GM18502 (cell line): ENCODE data around the gene ZP1.

Experiments
- ATAC-seq: cut with Tn5 transposase; IDR thresholded peaks from one replicate; pipeline ENCODE4 v1.9.1; 2021; ENCODE audit warnings: mild to moderate bottlenecking; ENCODE audit not compliant: unreplicated experiment, poor library complexity

The ZP1 gene

GRCh38 chr11:60857378-60858232 lies 9.7 kb upstream of the ZP1 start:
- ATAC-seq, result no peak

DNA sequence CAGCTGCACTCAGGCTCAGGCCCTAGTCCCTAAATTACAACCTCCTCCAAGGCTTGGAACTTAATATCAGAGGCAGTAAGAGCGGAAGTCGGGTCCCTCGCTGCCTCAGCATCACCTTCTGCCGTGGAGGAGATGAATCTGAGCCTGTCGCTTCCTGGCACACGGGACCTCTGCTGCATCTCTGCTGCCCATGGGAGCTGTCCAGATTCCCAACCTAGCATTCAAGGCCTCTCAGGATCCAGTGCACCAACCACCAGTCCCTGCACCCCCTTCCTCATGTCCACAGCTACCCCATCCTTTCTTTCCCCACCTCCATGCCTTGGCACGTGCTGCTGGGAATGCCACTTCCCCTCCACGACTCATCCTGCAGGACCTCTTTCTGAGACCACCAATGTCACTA lies 9.1 kb upstream of the ZP1 start:
- ATAC-seq, result no peak

- no peak for ATAC-seq
Measured at GRCh38 chr11:60858731-60859464, 8.4 kb upstream of the ZP1 start.

DNA sequence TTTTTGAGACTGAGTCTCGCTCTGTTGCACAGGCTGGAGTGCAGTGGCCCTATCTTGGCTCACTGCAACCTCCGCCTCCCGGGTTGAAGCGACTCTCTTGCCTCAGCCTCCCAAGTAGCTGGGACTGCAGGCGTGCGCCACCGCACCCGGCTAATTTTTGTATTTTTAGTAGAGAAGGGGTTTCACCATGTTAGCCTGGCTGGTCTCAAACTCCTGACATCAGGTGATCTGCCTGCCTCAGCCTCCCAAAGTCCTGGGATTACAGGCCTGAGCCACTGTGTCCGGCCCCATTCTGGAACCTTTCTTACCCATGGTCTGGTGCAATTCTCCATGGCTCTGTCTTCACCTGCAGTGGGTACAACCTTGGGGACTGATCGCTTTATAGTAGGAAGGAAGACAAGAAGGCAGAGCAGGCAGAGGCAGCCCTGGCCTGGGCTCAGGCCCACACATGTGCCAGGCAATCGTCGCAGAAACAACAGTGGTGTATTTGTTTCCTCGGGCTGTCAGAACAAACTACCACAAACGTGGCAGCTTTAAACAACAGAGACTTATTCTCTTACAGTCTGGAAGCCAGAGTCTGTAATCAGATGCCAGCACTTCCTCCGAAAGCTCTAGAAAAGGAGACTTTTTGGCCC lies 7.6 kb upstream of the ZP1 start:
- ATAC-seq, result no peak

- no peak for ATAC-seq
Measured at GRCh38 chr11:60860943-60861342, 6.4 kb upstream of the ZP1 start.

- no peak for ATAC-seq
Measured at GRCh38 chr11:60862171-60862570, 5.2 kb upstream of the ZP1 start.

DNA sequence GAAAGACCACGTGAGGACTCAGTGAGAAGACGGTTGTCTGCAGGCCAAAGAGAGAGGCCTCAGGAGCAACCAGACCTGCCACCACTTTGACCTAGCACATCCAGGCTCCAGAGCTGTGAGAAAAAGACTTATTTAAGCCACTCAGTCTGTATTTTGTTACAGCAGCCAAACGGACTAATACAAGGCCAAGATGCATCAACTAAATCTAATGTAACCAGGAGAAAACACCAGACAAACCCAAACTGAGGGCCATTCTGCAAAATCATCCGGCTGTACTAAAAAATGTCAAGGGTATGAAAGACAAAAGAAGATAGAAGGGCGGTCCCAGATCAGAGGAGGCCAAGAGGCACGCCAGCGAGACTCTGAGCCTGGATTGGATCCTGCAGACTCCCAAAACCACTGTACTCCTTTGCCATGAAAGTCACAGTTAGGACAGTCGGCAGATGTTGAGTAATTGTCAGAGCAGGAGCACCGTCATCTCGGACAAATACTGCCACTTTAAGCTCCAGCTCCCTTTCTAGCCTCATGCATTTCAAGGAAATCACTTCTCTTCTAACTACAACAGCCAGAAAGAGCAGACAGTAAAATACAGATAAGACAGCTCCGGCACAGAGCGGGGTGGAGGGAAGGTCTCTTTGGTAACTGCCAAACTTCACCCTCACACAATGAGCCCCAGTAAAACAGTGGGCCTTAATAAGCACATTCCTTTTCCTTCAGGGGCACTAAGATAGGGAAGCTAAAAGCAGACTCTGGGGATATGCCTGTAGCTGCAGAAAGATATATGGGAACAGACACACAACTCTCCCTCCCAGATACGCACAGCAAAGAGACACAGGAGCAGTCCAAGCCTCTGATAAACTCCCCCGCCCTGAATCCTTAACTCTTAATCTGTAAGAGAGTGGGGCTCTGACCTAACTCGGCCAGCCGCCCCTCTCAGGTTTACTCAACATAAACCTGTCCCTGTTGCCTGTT lies 3.5 kb upstream of the ZP1 start:
- ATAC-seq, result no peak

GRCh38 chr11:60864856-60865513 lies 2.4 kb upstream of the ZP1 start:
- no peak for ATAC-seq

DNA sequence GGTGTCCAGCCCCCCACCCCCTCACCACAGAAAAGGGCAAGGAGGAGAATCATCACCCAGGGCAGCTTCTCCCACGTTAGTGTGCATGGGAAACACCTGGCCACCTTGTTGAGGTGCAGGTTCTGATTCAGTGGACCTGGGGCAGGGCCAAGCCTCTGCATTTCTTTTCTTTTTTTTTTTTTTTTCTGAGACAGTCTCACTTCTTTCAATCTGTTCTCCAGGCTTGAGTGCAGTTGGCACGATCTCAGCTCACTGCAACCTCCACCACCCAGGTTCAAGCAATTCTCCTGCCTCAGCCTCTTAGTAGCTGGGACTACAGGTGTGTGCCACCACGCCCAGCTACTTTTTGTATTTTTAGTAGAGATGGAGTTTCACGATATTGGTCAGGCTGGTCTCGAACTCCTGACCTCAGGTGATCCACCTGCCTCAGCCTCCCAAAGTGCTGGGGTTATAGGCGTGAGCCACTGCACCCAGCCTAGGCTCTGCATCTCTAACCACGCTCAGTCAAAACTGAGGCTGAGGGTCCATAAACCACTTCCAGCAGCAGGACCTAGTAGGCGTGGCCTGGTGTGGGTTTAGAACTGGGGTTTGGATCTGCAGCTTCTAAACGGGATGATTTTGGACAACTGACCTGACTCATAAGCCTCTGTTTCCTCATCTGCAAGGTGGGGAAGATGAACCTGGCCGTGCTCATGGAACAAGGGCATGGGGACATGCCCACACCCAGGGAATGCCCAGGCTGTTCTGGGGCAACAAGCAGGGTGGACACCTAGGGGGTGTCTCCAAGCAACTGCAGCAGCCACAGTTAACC lies 734 bp downstream of the ZP1 start:
- no peak for ATAC-seq

GRCh38 chr11:60868682-60869450 lies 1.5 kb downstream of the ZP1 start:
- ATAC-seq, result no peak

DNA sequence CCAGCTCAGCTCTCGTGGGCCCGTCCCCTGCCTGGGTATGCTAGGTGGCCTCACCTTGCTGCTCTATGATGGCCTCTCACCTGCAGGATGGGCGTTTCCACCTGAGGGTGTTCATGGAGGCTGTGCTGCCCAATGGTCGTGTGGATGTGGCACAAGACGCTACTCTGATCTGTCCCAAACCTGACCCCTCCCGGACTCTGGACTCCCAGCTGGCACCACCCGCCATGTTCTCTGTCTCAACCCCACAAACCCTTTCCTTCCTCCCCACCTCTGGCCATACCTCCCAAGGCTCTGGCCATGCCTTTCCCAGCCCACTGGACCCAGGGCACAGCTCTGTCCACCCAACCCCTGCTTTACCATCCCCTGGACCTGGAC lies 2.1 kb downstream of the ZP1 start:
- ATAC-seq, result no peak

GRCh38 chr11:60870276-60870675 lies 2.9 kb downstream of the ZP1 start:
- ATAC-seq, result no peak

- ATAC-seq, result no peak
Measured at GRCh38 chr11:60870733-60871377, 3.5 kb downstream of the ZP1 start.

GRCh38 chr11:60871378-60872061 lies 4.2 kb downstream of the ZP1 start:
- no peak for ATAC-seq

GRCh38 chr11:60872124-60872960 lies 5.0 kb downstream of the ZP1 start:
- ATAC-seq, result no peak

- no peak for ATAC-seq
Measured at GRCh38 chr11:60872961-60873524, 5.7 kb downstream of the ZP1 start.
